NT2/D1 (cell line): Measurements from ENCODE around the gene VIT.

Source experiments
- YY1 ChIP-seq: IDR thresholded peaks from 2 replicates; pipeline ENCODE4 v1.6.1; 2011; ENCODE audit not compliant: insufficient read length, insufficient read depth
- ZNF274 ChIP-seq: IDR thresholded peaks from 2 replicates; pipeline ENCODE4 v1.6.1; 2011; ENCODE audit warnings: mild to moderate bottlenecking, low read depth, low read length

GRCh38 chr2:36659872-36660312, 36.6 kb upstream of the VIT start:
- TF ChIP-seq ZNF274 (no peak), YY1 (no peak)
